ENCODE results near the gene KCNQ1. TPM values are rescaled to one million over a fixed set of nuclear protein-coding genes. Genes with fewer than 3 reads are reported as not detected.
A peak's percentile ranks its signal among the peaks of the same experiment; 100 is the strongest.

The KCNQ1 gene
- total RNA-seq, 2 donors from 2014 or later: 4.4 to 25.3 TPM

GRCh38 chr11:2819316-2819715, 374.5 kb downstream of the KCNQ1 start:
- DNase-seq (ENCODE audit: low spot score) (no peak), ATAC-seq (ENCODE audit: insufficient number of reproducible peaks, low FRiP score, low read depth) (no peak)
- no peaks in the 10 kb centered on the region for H3K27me3 ChIP-seq (replicated peaks; ENCODE audit: insufficient read depth)
- peaks cover 3% of the 10 kb centered on the region for H3K9me3 ChIP-seq
- no peak overlapping the region for H3K4me3 ChIP-seq
- no peaks in the 10 kb centered on the region for H3K36me3 ChIP-seq
- no peak for TF ChIP-seq CTCF (IDR thresholded peaks at IDR 0.05)
- H3K27ac ChIP-seq: no peak overlapping the region
- peaks cover 0 to 9% of the 10 kb centered on the region in 2 donors for H3K4me1 ChIP-seq (ENCODE audit: control insufficient read depth in 1 of 2, low read depth in 2 of 2)

DNA sequence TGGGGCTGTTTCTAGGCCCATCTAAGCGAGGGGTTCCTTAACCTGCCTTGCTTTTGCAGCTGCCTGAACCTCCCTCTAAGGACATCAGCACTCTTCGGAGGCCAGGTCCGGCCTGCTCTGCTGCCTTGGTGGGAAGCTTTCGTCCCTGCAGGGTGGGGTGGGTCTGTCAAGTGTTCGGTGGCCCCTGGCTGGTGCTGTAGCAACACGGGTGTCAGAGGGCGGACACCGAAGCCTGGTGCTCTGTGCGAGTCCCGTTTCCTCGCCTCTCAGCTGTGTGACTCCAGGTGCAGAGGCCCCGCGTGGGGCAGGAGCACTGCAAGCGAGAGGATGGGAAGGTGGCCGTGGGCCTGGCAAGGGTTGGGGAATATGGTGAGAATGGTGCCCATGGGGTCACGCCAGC, 376.2 kb downstream of the KCNQ1 start:
- no peak for TF ChIP-seq CTCF (IDR thresholded peaks at IDR 0.05)
- H3K4me3 ChIP-seq: no peak overlapping the region
- H3K9me3 ChIP-seq: peaks cover 3% of the 10 kb centered on the region
- no peaks in the 10 kb centered on the region for H3K36me3 ChIP-seq
- H3K27ac ChIP-seq: no peak overlapping the region
- no peak for DNase-seq (ENCODE audit: low spot score)
- H3K4me1 ChIP-seq (ENCODE audit: control insufficient read depth in 1 of 2, low read depth in 2 of 2): peaks cover 12 to 26% of the 10 kb centered on the region in 2 donors
- ATAC-seq (ENCODE audit: insufficient number of reproducible peaks, low FRiP score, low read depth): no peak
- H3K27me3 ChIP-seq (replicated peaks; ENCODE audit: insufficient read depth): no peaks in the 10 kb centered on the region

GRCh38 chr11:2821891-2822290, 377.1 kb downstream of the KCNQ1 start:
- no peak overlapping the region for H3K27ac ChIP-seq
- ATAC-seq (ENCODE audit: insufficient number of reproducible peaks, low FRiP score, low read depth) (no peak), DNase-seq (ENCODE audit: low spot score) (no peak)
- H3K4me3 ChIP-seq: no peak overlapping the region
- H3K9me3 ChIP-seq: peaks cover 3% of the 10 kb centered on the region
- no peaks in the 10 kb centered on the region for H3K36me3 ChIP-seq
- peaks cover 17 to 31% of the 10 kb centered on the region in 2 donors for H3K4me1 ChIP-seq (ENCODE audit: control insufficient read depth in 1 of 2, low read depth in 2 of 2)
- no peaks in the 10 kb centered on the region for H3K27me3 ChIP-seq (replicated peaks; ENCODE audit: insufficient read depth)
- no peak for TF ChIP-seq CTCF (IDR thresholded peaks at IDR 0.05)

DNA sequence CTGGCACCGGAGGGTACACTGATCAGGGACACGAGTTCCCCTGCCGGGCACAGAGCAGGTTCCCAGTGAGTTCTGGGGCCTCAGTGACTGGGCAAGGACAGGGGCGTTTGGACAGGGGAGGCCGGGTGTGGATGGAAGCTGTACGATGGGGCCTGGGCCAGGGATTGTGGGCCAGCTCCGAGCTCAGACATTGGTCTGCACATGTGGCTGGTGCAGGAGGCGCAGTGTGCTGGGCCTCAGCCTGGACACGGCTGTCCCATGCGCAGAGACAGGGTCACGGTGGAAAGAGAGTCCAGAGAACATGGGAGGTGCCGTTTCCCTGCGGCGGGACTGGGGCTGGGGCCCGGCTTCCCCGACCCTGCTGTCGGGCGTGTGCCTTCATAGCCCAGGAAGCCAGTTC, 380.0 kb downstream of the KCNQ1 start:
- H3K27me3 ChIP-seq (replicated peaks; ENCODE audit: insufficient read depth): no peaks in the 10 kb centered on the region
- peaks cover 7% of the 10 kb centered on the region for H3K9me3 ChIP-seq
- peak overlapping the region; percentile 60 for H3K4me3 ChIP-seq
- H3K4me1 ChIP-seq (ENCODE audit: control insufficient read depth in 1 of 2, low read depth in 2 of 2): peaks cover 17 to 27% of the 10 kb centered on the region in 2 donors
- DNase-seq (ENCODE audit: low spot score) (no peak), ATAC-seq (ENCODE audit: insufficient number of reproducible peaks, low FRiP score, low read depth) (no peak)
- H3K36me3 ChIP-seq: no peaks in the 10 kb centered on the region
- peak overlapping the region; percentile 77 to 87 for H3K27ac ChIP-seq
- no peak for TF ChIP-seq CTCF (IDR thresholded peaks at IDR 0.05)

GRCh38 chr11:2825261-2825888, 380.6 kb downstream of the KCNQ1 start:
- TF ChIP-seq CTCF (IDR thresholded peaks at IDR 0.05): no peak
- H3K4me1 ChIP-seq (ENCODE audit: control insufficient read depth in 1 of 2, low read depth in 2 of 2): peaks cover 17 to 27% of the 10 kb centered on the region in 2 donors
- ATAC-seq (ENCODE audit: insufficient number of reproducible peaks, low FRiP score, low read depth) (peak; percentile 11), DNase-seq (ENCODE audit: low spot score) (peak; percentile 25)
- no peaks in the 10 kb centered on the region for H3K36me3 ChIP-seq
- H3K4me3 ChIP-seq: peak overlapping the region; percentile 60
- peak overlapping the region; percentile 77 to 87 for H3K27ac ChIP-seq
- H3K9me3 ChIP-seq: peaks cover 7% of the 10 kb centered on the region
- H3K27me3 ChIP-seq (replicated peaks; ENCODE audit: insufficient read depth): no peaks in the 10 kb centered on the region
